CD4-positive, alpha-beta T cell treated with Interleukin-10 for 1 hour (primary cell): ENCODE measurements around the gene DGCR2.

Experiments used
- DNase-seq: peaks from one replicate; pipeline ENCODE4 v3.0.0-alpha.2; 2020

DGCR2 gene

GRCh38 chr22:19143967-19144400 lies 21.8 kb upstream of the DGCR2 start:
- DNase-seq = peak; percentile 43

- DNase-seq = no peak
These were observed 21.0 kb upstream of the DGCR2 start for GRCh38 chr22:19143212-19143611.

- DNase-seq = no peak
These were observed 20.2 kb upstream of the DGCR2 start for GRCh38 chr22:19142394-19142793.

GRCh38 chr22:19139974-19140373 lies 17.8 kb upstream of the DGCR2 start:
- DNase-seq = no peak

- no peak for DNase-seq
These were observed 16.8 kb upstream of the DGCR2 start for GRCh38 chr22:19139001-19139356.

GRCh38 chr22:19138217-19139000 lies 16.2 kb upstream of the DGCR2 start:
- no peak for DNase-seq

GRCh38 chr22:19137384-19138216 lies 15.4 kb upstream of the DGCR2 start:
- no peak for DNase-seq

GRCh38 chr22:19136915-19137314 lies 14.7 kb upstream of the DGCR2 start:
- no peak for DNase-seq

GRCh38 chr22:19134874-19135273 lies 12.7 kb upstream of the DGCR2 start:
- DNase-seq = no peak

GRCh38 chr22:19134176-19134831 lies 12.1 kb upstream of the DGCR2 start:
- DNase-seq = no peak

- DNase-seq = no peak
These were observed 11.3 kb upstream of the DGCR2 start for GRCh38 chr22:19133561-19133960.

- no peak for DNase-seq
These were observed 10.6 kb upstream of the DGCR2 start for GRCh38 chr22:19132693-19133400.

- DNase-seq = no peak
These were observed 9.9 kb upstream of the DGCR2 start for GRCh38 chr22:19132153-19132552.

GRCh38 chr22:19131685-19132015 lies 9.4 kb upstream of the DGCR2 start:
- DNase-seq = no peak

- DNase-seq = no peak
These were observed 8.9 kb upstream of the DGCR2 start, which contains the start of gene TSSK2 for GRCh38 chr22:19130959-19131684. TSSK2 (plus strand) TSS chr22:19131308; CDS start chr22:19131400, 92 bp downstream.

- DNase-seq = no peak
These were observed 7.7 kb upstream of the DGCR2 start for GRCh38 chr22:19129871-19130270.

GRCh38 chr22:19128946-19129727 lies 6.9 kb upstream of the DGCR2 start:
- no peak for DNase-seq

GRCh38 chr22:19128009-19128401 lies 5.8 kb upstream of the DGCR2 start:
- no peak for DNase-seq

GRCh38 chr22:19127329-19128008 lies 5.3 kb upstream of the DGCR2 start:
- no peak for DNase-seq

- DNase-seq = no peak
These were observed 4.4 kb upstream of the DGCR2 start for GRCh38 chr22:19126309-19127273.
